Measurements from ENCODE around the gene UBE2K.
"Not testable (repeated sequence)": the region's sequence is repeated elsewhere in the genome, so short reads cannot be mapped to it uniquely, and the experiment has no call there.

Gene UBE2K

GRCh38 chr4:39710098-39710896 lies 12.4 kb downstream of the UBE2K start:
- Mint-ChIP-seq H3K4me1 (peaks cover 47% of the 10 kb centered on the region), H3K9me3 (no peaks in the 10 kb centered on the region), H3K4me3 (no peak overlapping the region), H3K27me3 (no peaks in the 10 kb centered on the region), H3K27ac (no peak overlapping the region)
- ATAC-seq, result peak; percentile 31
- no peak for DNase-seq

GRCh38 chr4:39712819-39713607 lies 15.1 kb downstream of the UBE2K start:
- H3K4me1 Mint-ChIP-seq, result peaks cover 52% of the 10 kb centered on the region
- no peaks in the 10 kb centered on the region for H3K9me3 Mint-ChIP-seq
- H3K4me3 Mint-ChIP-seq, result no peak overlapping the region
- no peak overlapping the region for H3K27ac Mint-ChIP-seq
- ATAC-seq (no peak), DNase-seq (no peak)
- H3K27me3 Mint-ChIP-seq, result no peaks in the 10 kb centered on the region

GRCh38 chr4:39713691-39714090 lies 15.8 kb downstream of the UBE2K start:
- no peak for ATAC-seq

GRCh38 chr4:39714166-39714565 lies 16.2 kb downstream of the UBE2K start:
- peaks cover 52% of the 10 kb centered on the region for H3K4me1 Mint-ChIP-seq
- DNase-seq, result no peak
- H3K27me3 Mint-ChIP-seq, result no peaks in the 10 kb centered on the region
- H3K9me3 Mint-ChIP-seq, result no peaks in the 10 kb centered on the region
- no peak overlapping the region for H3K27ac Mint-ChIP-seq
- H3K4me3 Mint-ChIP-seq, result no peak overlapping the region
- no peak for ATAC-seq

More at GRCh38 chr4:39713691-39714090, 15.8 kb downstream of the UBE2K start:
- DNase-seq, result no peak
- no peaks in the 10 kb centered on the region for H3K27me3 Mint-ChIP-seq
- H3K27ac Mint-ChIP-seq, result no peak overlapping the region
- no peaks in the 10 kb centered on the region for H3K9me3 Mint-ChIP-seq
- H3K4me3 Mint-ChIP-seq, result no peak overlapping the region
- H3K4me1 Mint-ChIP-seq, result peaks cover 52% of the 10 kb centered on the region

- Mint-ChIP-seq H3K4me1 (peaks cover 57% of the 10 kb centered on the region), H3K27me3 (no peaks in the 10 kb centered on the region), H3K4me3 (no peak overlapping the region), H3K27ac (peak overlapping the region in 1 of 2 donors; percentile 43), H3K9me3 (no peaks in the 10 kb centered on the region)
- ATAC-seq (no peak), DNase-seq (no peak)
These were observed 17.9 kb downstream of the UBE2K start for GRCh38 chr4:39715788-39716187.

- DNase-seq, result no peak
- H3K9me3 Mint-ChIP-seq, result no peaks in the 10 kb centered on the region
- ATAC-seq, result no peak
- H3K27me3 Mint-ChIP-seq, result no peaks in the 10 kb centered on the region
- no peak overlapping the region for H3K27ac Mint-ChIP-seq
- peaks cover 57% of the 10 kb centered on the region for H3K4me1 Mint-ChIP-seq
- H3K4me3 Mint-ChIP-seq, result no peak overlapping the region
These were observed 18.4 kb downstream of the UBE2K start for GRCh38 chr4:39716356-39716755.

GRCh38 chr4:39717743-39718142 lies 19.8 kb downstream of the UBE2K start:
- H3K9me3 Mint-ChIP-seq, ATAC-seq, H3K27me3 Mint-ChIP-seq: not testable (repeated sequence)
- DNase-seq, result peak in 1 of 2 donors; percentile 31
- Mint-ChIP-seq H3K27ac (peak overlapping the region; percentile 74 to 86), H3K4me3 (peak overlapping the region; percentile 79 to 80), H3K4me1 (peaks cover 57% of the 10 kb centered on the region)

- no peak for DNase-seq
- Mint-ChIP-seq H3K4me3 (peak overlapping the region; percentile 4 to 8), H3K27ac (peak overlapping the region in 1 of 2 donors; percentile 36), H3K27me3 (no peaks in the 10 kb centered on the region), H3K4me1 (peaks cover 54% of the 10 kb centered on the region), H3K9me3 (no peaks in the 10 kb centered on the region)
- peak; percentile 81 for ATAC-seq
These were observed 20.7 kb downstream of the UBE2K start for GRCh38 chr4:39718366-39719323.

GRCh38 chr4:39719804-39720580 lies 22.1 kb downstream of the UBE2K start:
- no peaks in the 10 kb centered on the region for H3K9me3 Mint-ChIP-seq
- ATAC-seq, result peak; percentile 63
- no peak overlapping the region for H3K27ac Mint-ChIP-seq
- no peaks in the 10 kb centered on the region for H3K27me3 Mint-ChIP-seq
- no peak for DNase-seq
- no peak overlapping the region for H3K4me3 Mint-ChIP-seq
- H3K4me1 Mint-ChIP-seq, result peaks cover 49% of the 10 kb centered on the region

- peaks cover 44% of the 10 kb centered on the region for H3K4me1 Mint-ChIP-seq
- not testable (repeated sequence) for H3K27ac Mint-ChIP-seq, H3K27me3 Mint-ChIP-seq, DNase-seq, ATAC-seq, H3K9me3 Mint-ChIP-seq, H3K4me3 Mint-ChIP-seq
These were observed 23.3 kb downstream of the UBE2K start for GRCh38 chr4:39721273-39721672.

- ATAC-seq, result no peak
- H3K4me3 Mint-ChIP-seq, result no peak overlapping the region
- DNase-seq, result no peak
- no peaks in the 10 kb centered on the region for H3K9me3 Mint-ChIP-seq
- no peaks in the 10 kb centered on the region for H3K27me3 Mint-ChIP-seq
- H3K27ac Mint-ChIP-seq, result no peak overlapping the region
- peaks cover 46% of the 10 kb centered on the region for H3K4me1 Mint-ChIP-seq
These were observed 23.9 kb downstream of the UBE2K start for GRCh38 chr4:39721788-39722187.

GRCh38 chr4:39729557-39729956 lies 31.6 kb downstream of the UBE2K start:
- H3K27me3 Mint-ChIP-seq, result no peaks in the 10 kb centered on the region
- peak overlapping the region in 1 of 2 donors; percentile 43 for H3K27ac Mint-ChIP-seq
- no peak overlapping the region for H3K4me3 Mint-ChIP-seq
- no peak for DNase-seq
- no peak for ATAC-seq
- no peaks in the 10 kb centered on the region for H3K9me3 Mint-ChIP-seq
- peaks cover 27% of the 10 kb centered on the region for H3K4me1 Mint-ChIP-seq

GRCh38 chr4:39730072-39730471 lies 32.1 kb downstream of the UBE2K start:
- H3K4me1 Mint-ChIP-seq, result peaks cover 27% of the 10 kb centered on the region
- ATAC-seq (no peak), DNase-seq (no peak)
- H3K27me3 Mint-ChIP-seq, result no peaks in the 10 kb centered on the region
- no peaks in the 10 kb centered on the region for H3K9me3 Mint-ChIP-seq
- no peak overlapping the region for H3K4me3 Mint-ChIP-seq
- no peak overlapping the region for H3K27ac Mint-ChIP-seq

- Mint-ChIP-seq H3K4me1 (peaks cover 23% of the 10 kb centered on the region), H3K4me3 (no peak overlapping the region), H3K9me3 (no peaks in the 10 kb centered on the region), H3K27me3 (no peaks in the 10 kb centered on the region), H3K27ac (no peak overlapping the region)
- DNase-seq (no peak), ATAC-seq (no peak)
These were observed 34.0 kb downstream of the UBE2K start for GRCh38 chr4:39731908-39732307.

GRCh38 chr4:39732728-39733127 lies 34.8 kb downstream of the UBE2K start:
- peaks cover 23% of the 10 kb centered on the region for H3K4me1 Mint-ChIP-seq
- peak; percentile 60 for ATAC-seq
- no peaks in the 10 kb centered on the region for H3K9me3 Mint-ChIP-seq
- no peak for DNase-seq
- H3K27ac Mint-ChIP-seq, result no peak overlapping the region
- no peak overlapping the region for H3K4me3 Mint-ChIP-seq
- no peaks in the 10 kb centered on the region for H3K27me3 Mint-ChIP-seq

Measured in stimulated activated naive CD8-positive, alpha-beta T cell treated with anti-CD3 and anti-CD28 coated beads, Interleukin-15, amount 100 ng/mL, for 72 hours (primary cell).